Tracheal epithelial cell (primary cell): ENCODE data around the gene MPPE1. TPM values are rescaled to one million over a fixed set of nuclear protein-coding genes. Genes with fewer than 3 reads are reported as not detected.

Experiments used
- total RNA-seq: library from RNA; depleted of rRNA; stranded (reverse); fragments of >200 nt; gene quantifications from 2 replicates; pipeline ENCODE4 v1.2.1, GENCODE V29; 2014

Gene MPPE1, protein sequence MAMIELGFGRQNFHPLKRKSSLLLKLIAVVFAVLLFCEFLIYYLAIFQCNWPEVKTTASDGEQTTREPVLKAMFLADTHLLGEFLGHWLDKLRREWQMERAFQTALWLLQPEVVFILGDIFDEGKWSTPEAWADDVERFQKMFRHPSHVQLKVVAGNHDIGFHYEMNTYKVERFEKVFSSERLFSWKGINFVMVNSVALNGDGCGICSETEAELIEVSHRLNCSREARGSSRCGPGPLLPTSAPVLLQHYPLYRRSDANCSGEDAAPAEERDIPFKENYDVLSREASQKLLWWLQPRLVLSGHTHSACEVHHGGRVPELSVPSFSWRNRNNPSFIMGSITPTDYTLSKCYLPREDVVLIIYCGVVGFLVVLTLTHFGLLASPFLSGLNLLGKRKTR
- 27.2 and 30.5 TPM in 2 replicates for total RNA-seq

DNA sequence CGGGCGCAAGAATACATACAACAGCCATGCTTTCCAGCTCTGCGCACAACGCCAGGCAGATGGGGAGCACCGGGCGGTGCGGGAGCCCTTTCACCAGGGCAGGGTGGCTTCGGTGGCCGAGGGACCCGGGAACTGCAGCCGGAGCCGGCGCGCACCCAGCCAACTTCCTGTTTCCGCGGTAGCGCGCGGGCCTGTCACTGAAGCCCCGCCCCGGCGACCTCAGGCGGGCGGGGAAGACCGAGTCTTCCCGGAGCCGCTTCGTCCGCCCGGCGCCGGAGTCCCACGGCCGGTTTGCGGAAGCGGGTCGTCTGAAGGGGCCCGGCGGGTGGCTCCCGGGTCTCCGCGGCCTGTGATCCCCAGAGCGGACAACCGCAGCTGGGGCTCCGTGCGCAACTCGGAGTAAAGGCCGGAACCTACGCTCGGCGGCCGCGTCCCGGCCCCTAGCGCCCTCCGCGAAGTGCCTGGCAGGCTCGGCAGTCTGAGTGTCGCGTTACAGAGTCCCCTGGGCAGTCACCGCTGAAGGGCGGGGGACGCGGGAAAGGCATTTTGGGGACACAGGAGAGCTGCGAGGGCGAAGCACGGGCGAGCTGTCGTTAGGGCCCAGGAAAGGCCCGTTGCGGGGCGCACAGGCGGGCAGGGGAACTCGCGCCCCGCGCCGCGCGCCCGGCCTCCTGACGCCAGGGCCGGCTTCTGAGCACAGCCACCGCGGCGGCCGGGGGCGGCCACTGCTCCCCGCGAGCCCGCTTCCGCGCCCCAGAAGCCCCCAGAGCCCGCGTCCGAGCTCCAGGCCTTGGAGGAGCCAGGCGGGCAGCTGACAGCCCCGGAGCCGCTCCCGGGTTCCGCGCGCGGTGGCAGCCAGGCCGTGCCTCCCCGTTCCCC, at the start of gene MPPE1:
TSS of gene MPPE1 (minus strand) at position 136 of the 879 bp plus-strand sequence. CDS start 11,053 bp downstream, outside the sequence.

DNA sequence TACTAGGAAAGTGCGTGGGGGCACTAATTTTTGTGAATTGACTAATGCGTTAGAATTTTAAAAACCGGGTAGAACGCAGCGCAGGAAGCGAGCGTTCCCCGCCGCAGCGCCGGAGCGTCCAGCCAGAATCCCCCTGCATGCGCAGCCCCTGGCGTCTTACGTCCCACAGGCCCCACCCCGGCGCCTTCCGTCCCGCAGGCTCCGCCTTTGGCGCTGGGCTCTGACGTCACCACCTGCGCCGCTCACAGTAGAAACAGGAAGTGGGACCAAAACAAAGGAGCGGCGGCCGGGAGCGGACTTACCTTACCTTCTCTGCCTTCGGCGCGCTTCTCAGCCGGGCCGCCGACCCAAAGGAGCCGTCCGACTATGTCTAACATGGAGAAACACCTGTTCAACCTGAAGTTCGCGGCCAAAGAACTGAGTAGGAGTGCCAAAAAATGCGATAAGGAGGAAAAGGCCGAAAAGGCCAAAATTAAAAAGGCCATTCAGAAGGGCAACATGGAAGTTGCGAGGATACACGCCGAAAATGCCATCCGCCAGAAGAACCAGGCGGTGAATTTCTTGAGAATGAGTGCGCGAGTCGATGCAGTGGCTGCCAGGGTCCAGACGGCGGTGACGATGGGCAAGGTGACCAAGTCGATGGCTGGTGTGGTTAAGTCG, 56.8 kb downstream of the MPPE1 start, which contains the start of gene CHMP1B:
TSS of gene CHMP1B (plus strand) at position 268 of the 660 bp plus-strand sequence. CDS start at position 367, 99 bp downstream.

Other genes with a start within 250 kb of the MPPE1 start
- 17.1 and 32.4 TPM in 2 replicates for gene GNAL, start 219.1 kb downstream of the MPPE1 start, total RNA-seq
- 95.3 and 100 TPM in 2 replicates for gene CHMP1B, start 56.9 kb downstream of the MPPE1 start, total RNA-seq
- 44.3 and 124 TPM in 2 replicates for gene IMPA2, start 73.2 kb upstream of the MPPE1 start, total RNA-seq
- gene ANKRD62, start 185.5 kb upstream of the MPPE1 start, total RNA-seq = 0.21 TPM in 1 of 2 replicates, not detected in the other